HCT116 (cell line): Measurements from ENCODE around the gene RALB. TPM values are rescaled to one million over a fixed set of nuclear protein-coding genes. Genes with fewer than 3 reads are reported as not detected.

Experiments used
- ATAC-seq: fragments of 200-7000 bp; cut with Tn5 transposase; 2 replicates; pipeline ENCODE4 v1.9.1; 2020; ENCODE audit warnings: mild to moderate bottlenecking, moderate library complexity
- BruUV-seq: library from RNA; stranded (reverse); fragments of 400-500 nt; replicated peaks from 2 replicates; lab custom pipeline; 2021; lab: Mats Ljungman, UMichigan
- CTCF ChIA-PET: fragments of 300-600 bp; sonication (Branson Sonifier 250); formaldehyde crosslinking; loops from one replicate; lab custom pipeline; 2021; ENCODE audit warnings: antibody characterized with exemption; lab: Charles Lee
- POLR2A ChIA-PET: fragments of 300-600, 350-600 bp; sonication (Branson Sonifier 250); formaldehyde crosslinking; loops from one replicate; lab custom pipeline; 2021; ENCODE audit warnings: antibody characterized with exemption; lab: Charles Lee
- RAD21 ChIA-PET, 2 experiments: fragments of 300-600 bp; sonication (Branson Sonifier 250); formaldehyde crosslinking; loops; one replicate each; lab custom pipeline; 2023; ENCODE audit warnings: low total read pairs in 2 of 2; ENCODE audit not compliant: uncharacterized antibody in 2 of 2, unreplicated experiment in 2 of 2, low non-redundant PET in 1 of 2; lab: Charles Lee
- DNase-seq: peaks from one replicate; pipeline ENCODE4 v3.0.0-alpha.2; 2010; ENCODE audit warnings: low read depth, low spot score
- H2AFZ ChIP-seq: fragments of 200-600 bp; shearing (Covaris generic), sonication (generic); 2 replicates; pipeline ENCODE4 v1.6.1; 2017; ENCODE audit warnings: low read depth, mixed run types, mixed read lengths, antibody characterized with exemption, low read length; ENCODE audit not compliant: poor library complexity, severe bottlenecking
- H3K27ac ChIP-seq: 2 replicates; pipeline ENCODE4 v1.5.1; 2012; ENCODE audit warnings: low read depth, low read length
- H3K27me3 ChIP-seq: fragments of 200-600 bp; sonication (generic); 2 replicates; pipeline ENCODE4 v1.6.1; 2016; ENCODE audit warnings: mixed run types, low read length, mixed read lengths; ENCODE audit not compliant: insufficient read depth
- H3K36me3 ChIP-seq, 2 experiments: fragments of 200-500 bp in 1 of 2; fragments of 200-600 bp in 1 of 2; sonication (Bioruptor generic) in 1 of 2; sonication (generic) in 1 of 2; 2 replicates each; pipeline versions ENCODE4 v1.5.1 to v1.6.1; 2014 to 2016; ENCODE audit warnings: low read length in 2 of 2, inconsistent platforms in 1 of 2, mixed read lengths in 1 of 2, mixed run types in 1 of 2; ENCODE audit not compliant: insufficient read depth in 2 of 2, control insufficient read depth in 1 of 2
- H3K4me1 ChIP-seq, 2 experiments: fragments of 200-600 bp in 1 of 2; sonication (generic) in 1 of 2; 2 replicates each; pipeline versions ENCODE4 v1.5.1 to v1.6.1; 2012 to 2017; ENCODE audit warnings: low read length in 2 of 2, inconsistent platforms in 1 of 2, mild to moderate bottlenecking in 1 of 2, mixed read lengths in 1 of 2, mixed run types in 1 of 2, moderate library complexity in 1 of 2; ENCODE audit not compliant: insufficient read depth in 2 of 2, control insufficient read depth in 1 of 2
- H3K4me2 ChIP-seq: fragments of 200-600 bp; sonication (generic); 2 replicates; pipeline ENCODE4 v1.6.1; 2017; ENCODE audit warnings: mixed run types, low read length, mixed read lengths
- H3K4me3 ChIP-seq, 2 experiments: fragments of 200-600 bp in 1 of 2; sonication (generic) in 1 of 2; replicated peaks in 1 of 2; 2 replicates each; pipeline ENCODE4 v1.5.1; 2011 to 2016; ENCODE audit warnings: low read length in 2 of 2, control low read depth in 1 of 2, low read depth in 1 of 2, mild to moderate bottlenecking in 1 of 2, mixed read lengths in 1 of 2, mixed run types in 1 of 2
- H3K79me2 ChIP-seq: fragments of 200-600 bp; sonication (generic); 2 replicates; pipeline ENCODE4 v1.6.1; 2017; ENCODE audit warnings: mild to moderate bottlenecking, mixed run types, low read length, moderate library complexity, mixed read lengths; ENCODE audit not compliant: insufficient read depth
- H3K9ac ChIP-seq: fragments of 200-600 bp; sonication (generic); 2 replicates; pipeline ENCODE4 v1.6.1; 2016; ENCODE audit warnings: low read length, mixed read lengths
- H3K9me2 ChIP-seq: fragments of 200-600 bp; sonication (generic), shearing (Covaris generic); 2 replicates; pipeline ENCODE4 v1.6.1; 2017; ENCODE audit warnings: mixed run types, mild to moderate bottlenecking, moderate library complexity; ENCODE audit not compliant: insufficient read depth
- H3K9me3 ChIP-seq, 2 experiments: fragments of 200-500 bp in 1 of 2; fragments of 200-600 bp in 1 of 2; sonication (Bioruptor generic) in 1 of 2; sonication (generic) in 1 of 2; 2 replicates each; pipeline ENCODE4 v1.6.1; 2014 to 2017; ENCODE audit warnings: low read length in 2 of 2, mixed read lengths in 2 of 2, inconsistent platforms in 1 of 2, low read depth in 1 of 2, mild to moderate bottlenecking in 1 of 2, mixed run types in 1 of 2, moderate library complexity in 1 of 2; ENCODE audit not compliant: control insufficient read depth in 1 of 2, insufficient read depth in 1 of 2
- H4K20me1 ChIP-seq: fragments of 200-600 bp; sonication (generic), shearing (Covaris generic); 2 replicates; pipeline ENCODE4 v1.6.1; 2017; ENCODE audit warnings: mixed run types, mild to moderate bottlenecking, moderate library complexity; ENCODE audit not compliant: insufficient read depth
- CBX3 ChIP-seq: IDR thresholded peaks from 2 replicates; pipeline ENCODE4 v1.6.1; 2012; ENCODE audit warnings: low read depth
- CTCF ChIP-seq, 3 experiments: fragments of 200-600 bp in 1 of 3; sonication (generic) in 1 of 3; IDR thresholded peaks in 2 of 3; conservative IDR thresholded peaks in 1 of 3; 2 replicates each; pipeline ENCODE4 v1.5.1; 2012 to 2017; ENCODE audit warnings: low read depth in 2 of 3, low read length in 2 of 3, antibody characterized with exemption in 1 of 3, borderline replicate concordance in 1 of 3, control low read depth in 1 of 3, mild to moderate bottlenecking in 1 of 3, mixed read lengths in 1 of 3, mixed run types in 1 of 3, moderate library complexity in 1 of 3; ENCODE audit not compliant: insufficient read depth in 1 of 3
- EZH2phosphoT487 ChIP-seq: fragments of 200-600 bp; IDR thresholded peaks from 2 replicates; pipeline ENCODE4 v1.6.1; 2018; ENCODE audit warnings: antibody characterized with exemption, borderline replicate concordance
- POLR2A ChIP-seq: IDR thresholded peaks from 2 replicates; pipeline ENCODE4 v1.7.0; 2011; ENCODE audit warnings: borderline replicate concordance; ENCODE audit not compliant: insufficient read depth, insufficient read length; ENCODE audit errors: extremely low read depth
- POLR2AphosphoS5 ChIP-seq: IDR thresholded peaks from 2 replicates; pipeline ENCODE4 v1.6.1; 2011; ENCODE audit warnings: mild to moderate bottlenecking, low read depth, low read length, moderate library complexity
- RAD21 ChIP-seq: IDR thresholded peaks from 2 replicates; pipeline ENCODE4 v1.6.1; 2012; ENCODE audit warnings: low read depth, mild to moderate bottlenecking
- SRF ChIP-seq: IDR thresholded peaks from 2 replicates; pipeline ENCODE4 v1.6.1; 2012; ENCODE audit warnings: low read depth
- TCF7L2 ChIP-seq: IDR thresholded peaks from 2 replicates; pipeline ENCODE4 v1.7.0; 2011; ENCODE audit warnings: borderline replicate concordance, inconsistent platforms; ENCODE audit not compliant: insufficient read depth, insufficient read length; ENCODE audit errors: extremely low read depth
- ZFX ChIP-seq: fragments of 450-650 bp; IDR thresholded peaks from 2 replicates; pipeline ENCODE4 v1.6.1; 2017
- intact Hi-C: fragments of 100-400 bp; cut with micrococcal nuclease; formaldehyde crosslinking; loops from 2 replicates; pipeline ENCODE4 v1.10.0; 2022
- total RNA-seq: library from RNA; stranded (reverse); gene quantifications from one replicate; pipeline ENCODE4 v1.2.1, GENCODE V29; 2021; ENCODE audit not compliant: unreplicated experiment
- TF ChIP-seq, protein P1 (sequence below): IDR thresholded peaks from 2 replicates; pipeline ENCODE4 v1.6.1; 2011; ENCODE audit warnings: mild to moderate bottlenecking, low read length, moderate library complexity; ENCODE audit not compliant: insufficient replicate concordance; ENCODE audit errors: extremely low read depth
- TF ChIP-seq, protein P2 (sequence below): IDR thresholded peaks from 2 replicates; pipeline ENCODE4 v1.6.1; 2012; ENCODE audit warnings: low read depth

The RALB gene
- total RNA-seq, 1 experiment from 2014 or later = 42.8 TPM

DNA sequence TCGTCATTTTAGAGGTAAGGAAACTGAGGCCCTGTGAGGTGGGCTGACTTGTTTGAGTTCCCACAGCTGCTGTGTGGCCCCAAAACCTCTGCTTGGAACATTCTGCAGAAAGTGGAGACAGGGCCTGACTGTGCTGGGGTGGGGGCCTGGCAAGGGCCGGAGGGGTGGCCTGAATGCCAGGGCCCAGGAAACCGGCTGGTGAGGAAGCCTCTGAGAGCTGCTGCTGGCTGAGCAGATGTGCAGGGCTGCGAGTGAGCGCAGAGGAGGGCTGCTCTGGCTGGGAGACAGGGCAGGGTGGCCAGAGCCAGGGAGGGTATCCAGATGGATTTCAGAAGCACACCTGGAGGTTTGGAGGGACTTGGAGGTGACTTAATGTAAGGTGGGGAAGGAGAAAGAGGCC lies 63.4 kb downstream of the RALB start:
- Histone ChIP-seq H3K4me1 (peaks cover 2 to 19% of the 10 kb centered on the region in 2 experiments; a peak in 3 of 4 replicates), H3K27ac (no peak overlapping the region), H3K4me3 (no peak overlapping the region), H3K79me2 (no peaks in the 10 kb centered on the region), H3K27me3 (no peaks in the 10 kb centered on the region), H3K4me2 (no peak overlapping the region), H3K9me3 (no peaks in the 10 kb centered on the region), H3K9me2 (no peaks in the 10 kb centered on the region), H3K36me3 (no peaks in the 10 kb centered on the region), H2AFZ (no peak overlapping the region), H4K20me1 (no peaks in the 10 kb centered on the region), H3K9ac (no peak overlapping the region)
- DNase-seq (no peak), ATAC-seq (no peak)
- intact Hi-C loops = no loop called here
- POLR2A ChIA-PET = no interaction called here
- RAD21 ChIA-PET = no interaction called here
- CTCF ChIA-PET = no interaction called here
- TF ChIP-seq SRF = no peak
- TF ChIP-seq TCF7L2 = no peak
- TF ChIP-seq POLR2A = no peak
- no peak for TF ChIP-seq EZH2phosphoT487
- no peak for TF ChIP-seq POLR2AphosphoS5
- TF ChIP-seq, protein P1, sequence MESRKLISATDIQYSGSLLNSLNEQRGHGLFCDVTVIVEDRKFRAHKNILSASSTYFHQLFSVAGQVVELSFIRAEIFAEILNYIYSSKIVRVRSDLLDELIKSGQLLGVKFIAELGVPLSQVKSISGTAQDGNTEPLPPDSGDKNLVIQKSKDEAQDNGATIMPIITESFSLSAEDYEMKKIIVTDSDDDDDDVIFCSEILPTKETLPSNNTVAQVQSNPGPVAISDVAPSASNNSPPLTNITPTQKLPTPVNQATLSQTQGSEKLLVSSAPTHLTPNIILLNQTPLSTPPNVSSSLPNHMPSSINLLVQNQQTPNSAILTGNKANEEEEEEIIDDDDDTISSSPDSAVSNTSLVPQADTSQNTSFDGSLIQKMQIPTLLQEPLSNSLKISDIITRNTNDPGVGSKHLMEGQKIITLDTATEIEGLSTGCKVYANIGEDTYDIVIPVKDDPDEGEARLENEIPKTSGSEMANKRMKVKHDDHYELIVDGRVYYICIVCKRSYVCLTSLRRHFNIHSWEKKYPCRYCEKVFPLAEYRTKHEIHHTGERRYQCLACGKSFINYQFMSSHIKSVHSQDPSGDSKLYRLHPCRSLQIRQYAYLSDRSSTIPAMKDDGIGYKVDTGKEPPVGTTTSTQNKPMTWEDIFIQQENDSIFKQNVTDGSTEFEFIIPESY = no peak
- no peak for TF ChIP-seq CBX3
- TF ChIP-seq RAD21 = no peak
- TF ChIP-seq CTCF (IDR thresholded peaks at IDR 0.05 in 2 of 3, conservative IDR thresholded peaks at IDR 0.05 in 1 of 3; ENCODE audit: borderline replicate concordance in 1 of 3, insufficient read depth in 1 of 3, low read depth in 2 of 3, low read length in 2 of 3) = no peak
- TF ChIP-seq, protein P2, sequence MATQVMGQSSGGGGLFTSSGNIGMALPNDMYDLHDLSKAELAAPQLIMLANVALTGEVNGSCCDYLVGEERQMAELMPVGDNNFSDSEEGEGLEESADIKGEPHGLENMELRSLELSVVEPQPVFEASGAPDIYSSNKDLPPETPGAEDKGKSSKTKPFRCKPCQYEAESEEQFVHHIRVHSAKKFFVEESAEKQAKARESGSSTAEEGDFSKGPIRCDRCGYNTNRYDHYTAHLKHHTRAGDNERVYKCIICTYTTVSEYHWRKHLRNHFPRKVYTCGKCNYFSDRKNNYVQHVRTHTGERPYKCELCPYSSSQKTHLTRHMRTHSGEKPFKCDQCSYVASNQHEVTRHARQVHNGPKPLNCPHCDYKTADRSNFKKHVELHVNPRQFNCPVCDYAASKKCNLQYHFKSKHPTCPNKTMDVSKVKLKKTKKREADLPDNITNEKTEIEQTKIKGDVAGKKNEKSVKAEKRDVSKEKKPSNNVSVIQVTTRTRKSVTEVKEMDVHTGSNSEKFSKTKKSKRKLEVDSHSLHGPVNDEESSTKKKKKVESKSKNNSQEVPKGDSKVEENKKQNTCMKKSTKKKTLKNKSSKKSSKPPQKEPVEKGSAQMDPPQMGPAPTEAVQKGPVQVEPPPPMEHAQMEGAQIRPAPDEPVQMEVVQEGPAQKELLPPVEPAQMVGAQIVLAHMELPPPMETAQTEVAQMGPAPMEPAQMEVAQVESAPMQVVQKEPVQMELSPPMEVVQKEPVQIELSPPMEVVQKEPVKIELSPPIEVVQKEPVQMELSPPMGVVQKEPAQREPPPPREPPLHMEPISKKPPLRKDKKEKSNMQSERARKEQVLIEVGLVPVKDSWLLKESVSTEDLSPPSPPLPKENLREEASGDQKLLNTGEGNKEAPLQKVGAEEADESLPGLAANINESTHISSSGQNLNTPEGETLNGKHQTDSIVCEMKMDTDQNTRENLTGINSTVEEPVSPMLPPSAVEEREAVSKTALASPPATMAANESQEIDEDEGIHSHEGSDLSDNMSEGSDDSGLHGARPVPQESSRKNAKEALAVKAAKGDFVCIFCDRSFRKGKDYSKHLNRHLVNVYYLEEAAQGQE = no peak
- no peak for TF ChIP-seq ZFX
- BruUV-seq = no TSS peak
